H1 (cell line): Measurements from ENCODE around the gene PRELID1. TPM values are rescaled to one million over a fixed set of nuclear protein-coding genes. Genes with fewer than 3 reads are reported as not detected.

ENCODE experiments used
- CTCF ChIA-PET: fragments of 300-600 bp; sonication (Branson Sonifier 250); formaldehyde crosslinking; loops from one replicate; lab custom pipeline; 2021; ENCODE audit not compliant: partially characterized antibody; lab: Charles Lee
- POLR2A ChIA-PET: fragments of 300-600 bp; sonication (Branson Sonifier 250); formaldehyde crosslinking; loops from one replicate; lab custom pipeline; 2021; ENCODE audit warnings: inconsistent platforms; ENCODE audit not compliant: partially characterized antibody; lab: Charles Lee
- DNase-seq, 2 experiments: peaks; one replicate each; pipeline versions ENCODE4 v3.0.0 to v3.0.0-alpha.2; 2010 to 2022; ENCODE audit warnings: low spot score in 2 of 2, low read depth in 1 of 2, mixed read lengths in 1 of 2
- FAIRE-seq: peaks from 2 replicates; lab custom pipeline; 2011; peaks lifted over from hg19 to GRCh38; lab: Jason Lieb, UNC
- H2AFZ ChIP-seq: 2 replicates; pipeline ENCODE4 v1.8.1; 2012; ENCODE audit warnings: low read length, inconsistent platforms
- H2AK5ac ChIP-seq: 2 replicates; pipeline ENCODE4 v1.6.1; 2013; ENCODE audit warnings: low read depth, low read length
- H2BK120ac ChIP-seq: replicated peaks from 2 replicates; pipeline ENCODE3; 2013; ENCODE audit warnings: low read depth, low read length, inconsistent platforms
- H2BK12ac ChIP-seq: 2 replicates; pipeline ENCODE4 v1.6.1; 2013; ENCODE audit warnings: low read depth, low read length
- H2BK15ac ChIP-seq: 2 replicates; pipeline ENCODE4 v1.6.1; 2013; ENCODE audit warnings: low read length
- H2BK20ac ChIP-seq: 2 replicates; pipeline ENCODE4 v1.6.1; 2013; ENCODE audit warnings: low read length
- H2BK5ac ChIP-seq: 2 replicates; pipeline ENCODE4 v1.6.1; 2013; ENCODE audit warnings: low read depth, low read length
- H3K14ac ChIP-seq: 2 replicates; pipeline ENCODE4 v1.6.1; 2013; ENCODE audit warnings: inconsistent platforms; ENCODE audit not compliant: insufficient read length
- H3K18ac ChIP-seq: 2 replicates; pipeline ENCODE4 v1.6.1; 2013; ENCODE audit warnings: low read length; ENCODE audit errors: extremely low read depth
- H3K23ac ChIP-seq: 2 replicates; pipeline ENCODE4 v1.6.1; 2013; ENCODE audit warnings: inconsistent platforms; ENCODE audit not compliant: insufficient read length
- H3K23me2 ChIP-seq: 2 replicates; pipeline ENCODE4 v1.6.1; 2013; ENCODE audit warnings: low read depth, low read length
- H3K27ac ChIP-seq: 2 replicates; pipeline ENCODE4 v1.6.1; 2011; ENCODE audit warnings: low read depth, low read length, inconsistent platforms
- H3K27me3 ChIP-seq, 4 experiments: replicated peaks in 1 of 4; 1 replicate in 1 of 4; 2 replicates in 3 of 4; pipeline versions ENCODE4 v1.6.1 to v1.8.1; 2011 to 2013; ENCODE audit warnings: low read length in 3 of 4, mild to moderate bottlenecking in 3 of 4, inconsistent platforms in 2 of 4, mixed read lengths in 2 of 4, moderate library complexity in 1 of 4; ENCODE audit not compliant: control insufficient read depth in 3 of 4, insufficient read depth in 3 of 4; ENCODE audit errors: extremely low read depth in 1 of 4
- H3K36me3 ChIP-seq, 4 experiments: 2 replicates each; pipeline versions ENCODE4 v1.6.1 to v1.8.1; 2011 to 2013; ENCODE audit warnings: mild to moderate bottlenecking in 4 of 4, low read length in 3 of 4, moderate library complexity in 2 of 4, control low read depth in 1 of 4, inconsistent platforms in 1 of 4; ENCODE audit not compliant: insufficient read depth in 4 of 4, control insufficient read depth in 2 of 4
- H3K4ac ChIP-seq: replicated peaks from 2 replicates; pipeline ENCODE3; 2013; ENCODE audit warnings: low read length, low read depth, mixed read lengths, inconsistent platforms; ENCODE audit not compliant: insufficient read length
- H3K4me1 ChIP-seq, 4 experiments: replicated peaks in 1 of 4; 1 replicate in 1 of 4; 2 replicates in 3 of 4; pipeline versions ENCODE4 v1.6.1 to v1.8.1; 2011 to 2013; ENCODE audit warnings: low read length in 3 of 4, inconsistent platforms in 2 of 4, mixed read lengths in 1 of 4; ENCODE audit not compliant: insufficient read depth in 4 of 4, control insufficient read depth in 3 of 4
- H3K4me2 ChIP-seq, 2 experiments: 2 replicates each; pipeline versions ENCODE4 v1.6.1 to v1.8.1; 2011 to 2013; ENCODE audit warnings: low read depth in 2 of 2, low read length in 2 of 2, control low read depth in 1 of 2, inconsistent platforms in 1 of 2, mild to moderate bottlenecking in 1 of 2; ENCODE audit not compliant: insufficient read depth in 1 of 2
- H3K4me3 ChIP-seq, 4 experiments: fragments of 200-600, 300-600 bp in 1 of 4; sonication (generic), shearing (Covaris generic), sonication (Bioruptor Twin) in 1 of 4; 2 replicates each; pipeline versions ENCODE4 v1.5.1 to v1.8.1; 2011 to 2016; ENCODE audit warnings: low read length in 4 of 4, low read depth in 3 of 4, control low read depth in 2 of 4, inconsistent platforms in 2 of 4, mild to moderate bottlenecking in 2 of 4, mixed read lengths in 1 of 4, moderate library complexity in 1 of 4; ENCODE audit not compliant: insufficient read depth in 2 of 4; ENCODE audit errors: extremely low read depth in 1 of 4
- H3K56ac ChIP-seq: replicated peaks from 2 replicates; pipeline ENCODE3; 2013; ENCODE audit warnings: low read depth, mild to moderate bottlenecking, mixed read lengths, low read length, inconsistent platforms; ENCODE audit not compliant: insufficient read length
- H3K79me1 ChIP-seq: 2 replicates; pipeline ENCODE4 v1.6.1; 2013; ENCODE audit warnings: low read depth, low read length, control low read depth
- H3K79me2 ChIP-seq, 2 experiments: 2 replicates each; pipeline versions ENCODE4 v1.6.1 to v1.8.1; 2012 to 2013; ENCODE audit warnings: low read length in 2 of 2, mild to moderate bottlenecking in 2 of 2, inconsistent platforms in 1 of 2; ENCODE audit not compliant: insufficient read depth in 2 of 2, control insufficient read depth in 1 of 2
- H3K9ac ChIP-seq, 4 experiments: replicated peaks in 1 of 4; 1 replicate in 1 of 4; 2 replicates in 3 of 4; pipeline versions ENCODE4 v1.6.1 to v1.8.1; 2011 to 2013; ENCODE audit warnings: low read depth in 3 of 4, low read length in 3 of 4, control low read depth in 2 of 4, mild to moderate bottlenecking in 2 of 4, moderate library complexity in 2 of 4, inconsistent platforms in 1 of 4; ENCODE audit errors: extremely low read depth in 1 of 4
- H3K9me3 ChIP-seq, 2 experiments: 2 replicates each; pipeline versions ENCODE4 v1.6.1 to v1.8.1; 2012 to 2013; ENCODE audit warnings: mild to moderate bottlenecking in 2 of 2, moderate library complexity in 2 of 2, control low read depth in 1 of 2, inconsistent platforms in 1 of 2, low read depth in 1 of 2, low read length in 1 of 2, mixed read lengths in 1 of 2; ENCODE audit not compliant: insufficient read depth in 2 of 2
- H4K20me1 ChIP-seq, 2 experiments: replicated peaks in 1 of 2; 2 replicates each; pipeline versions ENCODE3 to v1.8.1; 2011 to 2013; ENCODE audit warnings: inconsistent platforms in 2 of 2, low read length in 2 of 2, mild to moderate bottlenecking in 1 of 2; ENCODE audit not compliant: insufficient read depth in 2 of 2, control insufficient read depth in 1 of 2
- H4K5ac ChIP-seq: 2 replicates; pipeline ENCODE4 v1.6.1; 2013; ENCODE audit warnings: low read length, low read depth, mixed read lengths, inconsistent platforms; ENCODE audit not compliant: insufficient read length
- H4K8ac ChIP-seq: 2 replicates; pipeline ENCODE4 v1.8.0; 2013; ENCODE audit warnings: mild to moderate bottlenecking, moderate library complexity, low read length, inconsistent platforms; ENCODE audit not compliant: insufficient read depth; ENCODE audit errors: extremely low read depth
- H4K91ac ChIP-seq: replicated peaks from 2 replicates; pipeline ENCODE3; 2013; ENCODE audit warnings: low read length, mixed read lengths, inconsistent platforms; ENCODE audit not compliant: insufficient read length
- BACH1 ChIP-seq: IDR thresholded peaks from 2 replicates; pipeline ENCODE4 v1.6.1; 2012; ENCODE audit warnings: low read length, improper control_type of control experiment
- KDM4A ChIP-seq: IDR thresholded peaks from one replicate; pipeline ENCODE4 v1.7.1; 2012; ENCODE audit warnings: low read depth, mild to moderate bottlenecking, moderate library complexity, low read length, inconsistent platforms; ENCODE audit not compliant: severe bottlenecking
- MAFK ChIP-seq: IDR thresholded peaks from 2 replicates; pipeline ENCODE4 v1.6.1; 2012; ENCODE audit warnings: low read depth, mild to moderate bottlenecking, improper control_type of control experiment, low read length
- NRF1 ChIP-seq: IDR thresholded peaks from 2 replicates; pipeline ENCODE4 v1.6.1; 2011; ENCODE audit warnings: mild to moderate bottlenecking, low read depth, low read length, improper control_type of control experiment
- PHF8 ChIP-seq: fragments of 200-600 bp; sonication (generic); conservative IDR thresholded peaks from 2 replicates; pipeline ENCODE4 v1.7.1; 2012; ENCODE audit warnings: low read depth, mild to moderate bottlenecking, inconsistent platforms, low read length, moderate library complexity
- SIX5 ChIP-seq: IDR thresholded peaks from 2 replicates; pipeline ENCODE4 v1.6.1; 2011; ENCODE audit warnings: mild to moderate bottlenecking, low read depth, low read length
- SRF ChIP-seq: IDR thresholded peaks from 2 replicates; pipeline ENCODE4 v1.6.1; 2011; ENCODE audit warnings: mild to moderate bottlenecking, low read depth, low read length, moderate library complexity
- WGBS, 2 experiments: shearing (Covaris generic) in 1 of 2; methylation state at CpG; one replicate each; pipeline versions ENCODE4 v1.1.6 to v1.1.7; 2013 to 2015; ENCODE audit warnings: low lambda C conversion rate in 2 of 2, mixed read lengths in 2 of 2, inconsistent platforms in 1 of 2, low coverage in 1 of 2, missing lambda C conversion rate in 1 of 2; ENCODE audit not compliant: insufficient replicate concordance in 2 of 2, insufficient coverage in 1 of 2, insufficient read length in 1 of 2; ENCODE audit errors: extremely low coverage in 1 of 2, missing lambda C conversion rate in 1 of 2; 5-methylcytosine and 5-hydroxymethylcytosine counted together
- polyA plus RNA-seq, 7 experiments: library from polyadenylated mRNA; depleted of rRNA in 3 of 7; stranded (reverse) in 5 of 7; unstranded in 2 of 7; fragments of >200 nt in 5 of 7; fragments of 200-250 nt in 2 of 7; gene quantifications; 1 replicate in 5 of 7; 2 replicates in 1 of 7; 4 replicates in 1 of 7; pipeline versions ENCODE4 v1.2.1 to v1.2.3, GENCODE V29; 2011 to 2013; ENCODE audit warnings: missing spikeins in 2 of 7, mixed read lengths in 2 of 7
- total RNA-seq: library from RNA; stranded (reverse); fragmentation: NEBNext Ultra II Directional; extraction: Animal tissue kit (Norgen Biotek cat#: 25700); gene quantifications from 2 replicates; pipeline ENCODE4 v1.2.1, GENCODE V29; 2021

The PRELID1 gene
- total and polyA plus RNA-seq, 2 of the 8 experiments (the other 6 are each of a cell fraction or from before 2014, with no cell fraction given): 272 to 428 TPM

DNA sequence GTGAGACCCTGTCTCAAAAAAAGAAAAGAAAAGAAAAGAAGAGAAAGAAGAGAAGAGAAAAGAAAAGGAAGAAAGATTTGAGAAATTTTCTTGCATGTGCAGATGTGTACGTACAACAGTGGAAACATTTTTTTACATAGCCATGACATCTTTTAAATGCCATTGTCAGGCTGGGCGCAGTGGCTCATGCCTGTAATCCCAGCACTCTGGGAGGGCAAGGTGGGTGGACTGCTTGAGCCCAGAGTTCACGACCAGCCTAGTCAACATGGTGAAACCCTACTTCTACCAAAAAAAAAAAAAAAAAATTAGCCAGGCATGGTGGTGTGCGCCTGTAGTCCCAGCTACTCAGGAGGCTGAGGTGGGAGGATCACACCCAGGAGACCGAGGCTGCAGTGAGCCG is 41.3 kb downstream of the PRELID1 start:
- Histone ChIP-seq H3K9me3 (no peaks in the 10 kb centered on the region), H3K4me1 (peaks cover 0 to 5% (median 0%) of the 10 kb centered on the region in 4 experiments; a peak in 2 of 7 replicates), H3K36me3 (peaks cover 0 to 10% (median 4%) of the 10 kb centered on the region in 4 experiments; a peak in 4 of 8 replicates), H4K8ac (no peak overlapping the region), H2AFZ (no peak overlapping the region), H3K4me2 (no peak overlapping the region), H4K20me1 (peaks cover 0 to 7% of the 10 kb centered on the region in 2 experiments), H4K5ac (no peak overlapping the region), H2BK20ac (no peak overlapping the region), H4K91ac (no peak overlapping the region), H3K4ac (no peak overlapping the region), H2BK5ac (no peak overlapping the region)
- CTCF ChIA-PET: interaction anchor here (1.4 to 1.8 kb wide), 4 partner anchors 9 to 35 kb away, joined by 3 to 8 read pairs (median 4); no protein-coding TSS in a partner anchor
- no peak for FAIRE-seq
- 95% methylated on average over 6 of the region's 6 CpGs; no CpG with 5 or more reads in 1 of the 2 experiments for WGBS, 2 experiments
- TF ChIP-seq PHF8: no peak
- no peak for TF ChIP-seq SIX5
- no peak for TF ChIP-seq NRF1
- TF ChIP-seq MAFK: no peak
- TF ChIP-seq BACH1: no peak
- TF ChIP-seq SRF: no peak
- no peak for TF ChIP-seq KDM4A
- TF ChIP-seq, all 59 proteins: peak for 0
- Histone ChIP-seq H3K4me3 (no peak overlapping the region), H2BK12ac (no peak overlapping the region), H3K23me2 (no peaks in the 10 kb centered on the region), H3K79me1 (peaks cover 8% of the 10 kb centered on the region), H3K18ac (no peak overlapping the region), H3K14ac (no peak overlapping the region), H3K79me2 (peaks cover 7 to 66% of the 10 kb centered on the region in 2 experiments), H3K27ac (no peak overlapping the region), H2BK15ac (no peak overlapping the region), H2AK5ac (no peak overlapping the region), H3K23ac (no peak overlapping the region), H3K27me3 (no peaks in the 10 kb centered on the region), H2BK120ac (no peak overlapping the region), H3K56ac (no peak overlapping the region), H3K9ac (no peak overlapping the region)
- POLR2A ChIA-PET: interaction anchor here (0.6 to 1.3 kb wide), 4 partner anchors 14 to 63 kb away, joined by 3 to 5 read pairs (median 4); partner anchors contain the start of gene MXD3
- DNase-seq: no peak
